Measurements from ENCODE around the gene PHACTR1. TPM values are rescaled to one million over a fixed set of nuclear protein-coding genes. Genes with fewer than 3 reads are reported as not detected.

PHACTR1 gene
- total and polyA plus RNA-seq, 9 of the 15 experiments (the other 6 are each of a cell fraction or from before 2014, with no cell fraction given): 11.5 to 32.6 (median 22.0) TPM

DNA sequence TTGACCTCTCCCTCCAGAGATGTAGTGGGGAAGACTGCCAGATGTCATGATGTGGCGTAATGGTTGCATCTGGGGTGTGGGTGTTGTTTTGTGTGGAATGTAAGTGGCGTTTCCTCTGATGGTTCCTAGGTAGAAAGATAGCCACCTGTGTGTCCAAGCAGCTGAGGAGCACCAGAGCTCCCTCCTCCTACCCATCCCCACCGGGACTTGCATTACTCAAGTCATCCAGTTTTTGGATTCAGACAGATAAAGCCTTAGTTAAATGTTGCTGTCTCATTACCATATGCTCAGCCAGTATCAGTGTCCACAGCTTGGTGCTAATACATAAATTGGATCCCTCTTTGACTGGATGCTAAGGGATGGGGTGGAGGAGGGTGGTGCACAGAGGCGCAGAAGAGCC, 329.5 kb downstream of the PHACTR1 start (continued):
- TF ChIP-seq STAG1 (CRISPR knock-in tag; IDR thresholded peaks at IDR 0.05; ENCODE audit: borderline replicate concordance): no peak
- TF ChIP-seq NFE2 (IDR thresholded peaks at IDR 0.05; ENCODE audit: low read depth): peak; percentile 36; the same call in 1 of the 2 replicates
- peak; percentile 58; the same call in 1 of the 2 replicates for TF ChIP-seq ZNF263 (CRISPR knock-in tag; IDR thresholded peaks at IDR 0.05; ENCODE audit: borderline replicate concordance)
- TF ChIP-seq CBFA2T2 (conservative IDR thresholded peaks at IDR 0.05): peak; percentile 58
- 0 out of 4 replicates have a peak, but pooled peaks of 1 of the 2 experiments have one; percentile 8 for TF ChIP-seq FOXA3 (CRISPR knock-in tag; conservative IDR thresholded peaks at IDR 0.05 in 1 of 2, IDR thresholded peaks at IDR 0.05 in 1 of 2)
- TF ChIP-seq FOSL1 (tag; conservative IDR thresholded peaks at IDR 0.05): 0 out of 2 replicates have a peak, but pooled peaks have one; percentile 21
- TF ChIP-seq GTF2A2 (tag; IDR thresholded peaks at IDR 0.05): no peak
- TF ChIP-seq, protein P1, sequence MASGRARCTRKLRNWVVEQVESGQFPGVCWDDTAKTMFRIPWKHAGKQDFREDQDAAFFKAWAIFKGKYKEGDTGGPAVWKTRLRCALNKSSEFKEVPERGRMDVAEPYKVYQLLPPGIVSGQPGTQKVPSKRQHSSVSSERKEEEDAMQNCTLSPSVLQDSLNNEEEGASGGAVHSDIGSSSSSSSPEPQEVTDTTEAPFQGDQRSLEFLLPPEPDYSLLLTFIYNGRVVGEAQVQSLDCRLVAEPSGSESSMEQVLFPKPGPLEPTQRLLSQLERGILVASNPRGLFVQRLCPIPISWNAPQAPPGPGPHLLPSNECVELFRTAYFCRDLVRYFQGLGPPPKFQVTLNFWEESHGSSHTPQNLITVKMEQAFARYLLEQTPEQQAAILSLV (tag; IDR thresholded peaks at IDR 0.05): 0 out of 2 replicates have a peak, but pooled peaks have one; percentile 6
- TF ChIP-seq TCF3 (CRISPR knock-in tag; IDR thresholded peaks at IDR 0.05): 0 out of 2 replicates have a peak, but pooled peaks have one; percentile 5
- TF ChIP-seq MAFG (tag; conservative IDR thresholded peaks at IDR 0.05): peak; percentile 86
- no peak for TF ChIP-seq EGR1 (conservative IDR thresholded peaks at IDR 0.05)
- peak; percentile 74 for TF ChIP-seq CBFA2T3 (IDR thresholded peaks at IDR 0.05)
- TF ChIP-seq CEBPB (tag; IDR thresholded peaks at IDR 0.05): peak; percentile 65
- peak; percentile 15 for TF ChIP-seq TBP (optimal IDR thresholded peaks at IDR 0.05; ENCODE audit: low read depth, low read length)
- TF ChIP-seq LARP7 (IDR thresholded peaks at IDR 0.05): no peak
